HG02981 (cell line): ENCODE data around the gene SPATC1L.
"Not testable (repeated sequence)": the region's sequence is repeated elsewhere in the genome, so short reads cannot be mapped to it uniquely, and the experiment has no call there.

Source experiments
- ATAC-seq: cut with Tn5 transposase; IDR thresholded peaks from one replicate; pipeline ENCODE4 v1.9.1; 2021; ENCODE audit warnings: mild to moderate bottlenecking, moderate library complexity; ENCODE audit not compliant: unreplicated experiment

Gene SPATC1L

DNA sequence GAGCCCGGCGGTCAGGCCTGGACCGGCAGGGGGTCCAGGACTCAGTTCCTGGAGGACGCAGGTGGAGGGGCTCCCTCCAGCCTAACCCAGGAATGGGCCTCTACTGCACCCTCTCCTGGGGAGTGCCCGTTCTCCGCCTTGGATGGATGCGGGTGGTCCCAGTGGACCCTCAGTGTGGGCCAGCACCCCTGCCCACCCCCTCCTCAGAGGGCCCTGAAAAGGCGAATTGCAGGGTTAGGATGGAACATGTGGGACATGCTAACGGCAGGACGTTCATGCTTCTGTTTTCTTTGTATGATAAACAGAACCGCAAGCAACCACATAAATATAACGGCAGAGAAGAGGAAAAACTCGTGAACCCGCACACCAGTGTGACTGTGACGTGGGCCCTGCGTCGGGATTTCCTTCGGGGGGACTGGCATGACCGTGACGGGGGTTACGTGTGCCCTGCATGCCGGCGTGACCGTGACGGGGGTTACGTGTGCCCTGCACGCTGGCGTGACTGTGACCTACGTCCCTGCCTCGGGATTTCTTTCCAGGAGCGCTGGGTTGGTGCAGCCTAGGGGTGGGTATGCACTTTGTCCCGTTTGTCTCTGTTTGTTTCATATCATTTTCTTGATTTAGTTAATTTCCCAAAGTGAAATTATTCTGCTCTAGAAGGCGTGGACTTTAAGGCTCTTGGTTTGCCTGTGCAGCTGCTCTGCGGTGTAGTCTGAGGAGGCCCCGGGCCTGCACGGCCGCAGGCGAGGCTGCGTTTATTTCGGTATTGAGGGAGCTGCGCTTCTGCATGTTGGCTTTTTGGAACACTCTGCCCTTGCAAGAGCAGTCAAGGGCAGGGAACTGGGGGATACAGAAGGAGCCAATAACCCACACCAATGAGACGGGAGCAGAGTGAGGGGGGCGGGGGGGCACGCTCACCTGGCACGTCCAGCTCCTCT, 32.0 kb downstream of the SPATC1L start:
- ATAC-seq, result no peak

DNA sequence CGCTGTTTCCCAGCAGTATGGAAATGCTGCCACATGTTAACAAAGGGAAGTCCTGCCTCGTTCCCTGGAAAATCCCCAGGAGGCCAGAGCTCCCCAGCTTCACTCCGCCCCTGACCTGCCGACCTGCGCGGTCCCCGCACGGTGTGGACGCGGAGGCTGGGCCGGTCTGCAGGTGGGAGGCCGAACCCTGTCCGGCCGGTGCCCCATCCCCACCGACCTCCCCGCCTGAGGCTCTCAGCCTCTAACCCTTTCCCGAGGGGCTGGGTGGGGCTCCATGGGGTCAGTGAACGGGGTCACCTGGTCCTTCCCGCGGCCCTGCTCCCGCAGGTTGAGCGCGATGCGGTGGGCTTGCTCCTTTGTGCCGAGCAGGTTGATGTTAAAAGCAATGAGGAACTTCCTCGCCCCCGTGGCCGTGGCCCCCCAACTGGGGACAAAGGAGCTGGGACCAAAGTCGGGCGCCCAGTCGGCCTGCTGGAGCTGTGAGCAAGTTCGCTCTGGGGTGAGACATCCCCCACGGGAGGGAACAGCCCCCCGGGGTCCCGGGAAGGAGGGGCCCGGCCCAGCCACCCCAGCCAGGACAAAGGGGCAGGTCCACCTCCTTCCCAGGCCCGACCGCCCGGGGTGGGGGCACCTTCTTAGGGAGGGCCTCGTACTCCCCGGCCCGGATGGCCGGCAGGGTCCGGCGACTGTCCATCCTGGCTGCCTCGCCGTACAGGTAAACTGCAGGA, 32.8 kb downstream of the SPATC1L start:
- no peak for ATAC-seq

DNA sequence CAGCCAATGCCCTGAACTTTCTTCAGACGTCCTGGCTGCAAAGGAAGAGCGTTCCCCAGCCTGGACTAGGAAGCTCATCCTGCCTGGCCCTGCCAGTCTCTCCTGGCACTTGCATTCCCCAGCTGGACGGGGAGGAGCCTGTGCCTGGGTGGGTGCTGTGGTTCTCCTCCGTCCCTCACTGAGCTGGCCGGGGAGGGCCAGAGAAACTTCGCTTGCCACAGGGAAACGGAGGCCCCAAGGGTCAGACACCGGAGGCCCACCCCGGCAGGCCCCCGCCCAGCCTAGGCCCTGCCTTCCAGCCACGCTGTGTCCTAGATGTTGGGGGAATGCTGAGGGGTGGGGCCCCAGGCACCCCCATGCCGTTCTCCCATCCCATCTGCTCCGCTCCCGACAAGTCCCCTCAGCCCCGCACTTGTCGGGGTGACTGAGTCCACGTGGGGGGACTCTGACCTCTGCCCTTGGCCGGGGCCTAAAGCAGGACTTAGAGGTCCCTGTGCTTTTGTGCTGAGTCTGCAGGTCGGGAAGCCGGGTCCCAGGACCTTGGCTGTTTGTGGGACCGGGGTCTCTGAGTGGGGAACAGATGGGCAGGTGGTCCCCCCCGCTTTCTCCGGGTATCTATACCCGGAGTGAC, 33.7 kb downstream of the SPATC1L start:
- ATAC-seq, result no peak

DNA sequence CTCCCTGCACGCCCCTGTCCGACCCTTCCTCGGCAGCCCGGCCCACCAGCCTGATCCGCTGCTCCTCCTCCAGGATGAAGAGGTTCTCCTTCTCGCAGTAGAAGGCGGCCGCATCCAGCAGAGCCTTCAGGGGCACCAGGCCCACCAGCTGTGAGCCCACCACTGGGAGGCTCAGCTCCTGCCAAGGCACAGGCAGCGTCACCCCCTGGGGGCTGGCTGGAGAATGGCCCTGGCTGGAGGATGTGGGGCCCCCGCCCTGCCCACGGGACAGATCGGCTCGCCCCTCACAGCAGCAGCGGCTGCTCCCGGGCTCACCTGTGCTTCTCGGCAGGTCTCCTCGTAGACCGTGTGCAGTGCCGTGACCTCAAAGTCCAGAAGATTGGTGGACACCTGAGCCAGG, 34.2 kb downstream of the SPATC1L start:
- ATAC-seq, result no peak

DNA sequence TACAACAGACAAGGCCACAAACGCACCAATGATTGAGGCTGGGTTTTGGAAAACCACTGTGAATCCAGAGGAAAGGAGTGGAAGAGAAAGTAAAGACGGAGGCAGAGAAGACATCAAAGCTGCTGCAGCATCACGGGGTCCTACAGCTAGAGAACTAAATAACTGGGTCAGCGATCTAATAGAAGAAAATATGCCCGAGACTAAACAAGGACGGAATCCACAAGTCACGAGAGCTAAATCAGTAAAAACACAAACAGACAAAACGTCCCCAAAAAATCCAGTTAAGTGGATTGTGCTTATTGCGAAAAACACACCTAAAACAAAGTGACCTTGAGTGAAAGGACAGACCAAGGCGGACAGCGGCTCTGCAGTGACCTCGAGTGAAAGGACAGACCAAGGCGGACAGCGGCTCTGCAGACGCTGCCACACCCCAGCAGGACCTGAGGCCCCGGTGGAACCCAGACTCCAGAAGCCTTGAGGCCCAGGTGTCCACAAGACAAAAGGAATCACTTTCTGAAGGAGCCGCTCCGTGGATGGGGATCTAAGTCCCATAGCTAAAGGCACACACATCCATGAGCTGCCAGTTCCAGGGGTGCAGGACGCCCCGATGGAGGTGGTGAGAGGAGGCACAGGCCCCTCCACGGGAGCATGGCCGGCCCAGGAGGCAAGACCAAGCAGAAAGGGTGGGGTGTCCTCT, 34.9 kb downstream of the SPATC1L start:
- ATAC-seq, result no peak

DNA sequence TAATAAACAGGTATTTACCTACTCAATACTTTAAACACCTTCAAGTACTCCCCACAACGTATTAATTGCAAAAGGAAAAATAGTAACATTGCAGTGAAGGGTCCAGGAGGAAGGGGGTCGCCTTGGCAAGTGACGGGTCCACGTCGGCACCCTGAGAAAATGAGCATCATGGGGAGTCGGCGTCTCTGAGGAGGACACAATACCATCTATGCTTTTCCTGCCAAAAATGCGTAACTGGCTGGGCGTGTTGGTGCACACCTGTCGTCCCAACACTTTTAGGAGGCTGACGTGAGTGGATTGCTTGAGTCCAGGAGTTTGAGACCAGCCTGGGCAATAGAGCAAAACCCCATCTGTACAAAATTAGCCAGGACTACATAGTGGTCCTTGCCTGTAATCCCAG, 36.2 kb downstream of the SPATC1L start:
- no peak for ATAC-seq

DNA sequence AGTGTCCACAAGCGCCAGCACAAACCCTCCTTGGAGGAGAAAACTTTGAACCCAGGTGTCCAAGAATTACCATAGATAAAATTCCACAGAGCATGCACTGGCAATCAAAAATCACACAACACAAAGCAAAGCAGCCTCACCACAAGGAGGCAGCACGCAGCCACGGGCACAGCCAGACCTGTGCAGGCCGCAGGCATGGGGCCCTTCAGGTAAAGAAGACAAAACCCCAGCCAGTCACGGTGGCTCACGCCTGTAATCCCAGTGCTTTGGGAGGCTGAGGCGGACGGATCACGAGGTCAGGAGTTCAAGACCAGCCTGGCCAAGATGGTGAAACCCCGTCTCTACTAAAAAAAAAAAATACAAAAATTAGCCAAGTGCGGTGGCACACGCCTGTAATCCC, 36.8 kb downstream of the SPATC1L start:
- not testable (repeated sequence) for ATAC-seq

DNA sequence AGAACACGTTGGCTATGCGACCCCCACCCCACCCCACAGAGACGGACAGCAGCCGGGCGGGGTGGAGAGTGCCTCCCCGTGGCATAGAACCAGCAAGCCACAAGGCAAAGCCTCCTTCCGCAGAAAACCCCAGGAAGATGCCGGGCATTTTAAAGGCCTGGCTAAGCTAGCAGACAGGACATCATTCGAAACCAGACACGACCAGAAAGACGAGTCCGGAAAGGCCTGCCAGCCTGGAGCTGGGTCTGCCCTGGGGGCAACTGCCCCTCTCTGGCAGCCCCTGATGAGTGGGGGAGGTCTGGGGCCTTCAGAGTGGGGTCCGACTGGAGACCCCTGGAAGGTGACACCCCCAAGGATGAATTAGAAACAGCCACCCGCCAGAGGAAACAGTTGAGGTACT, 37.4 kb downstream of the SPATC1L start:
- no peak for ATAC-seq

DNA sequence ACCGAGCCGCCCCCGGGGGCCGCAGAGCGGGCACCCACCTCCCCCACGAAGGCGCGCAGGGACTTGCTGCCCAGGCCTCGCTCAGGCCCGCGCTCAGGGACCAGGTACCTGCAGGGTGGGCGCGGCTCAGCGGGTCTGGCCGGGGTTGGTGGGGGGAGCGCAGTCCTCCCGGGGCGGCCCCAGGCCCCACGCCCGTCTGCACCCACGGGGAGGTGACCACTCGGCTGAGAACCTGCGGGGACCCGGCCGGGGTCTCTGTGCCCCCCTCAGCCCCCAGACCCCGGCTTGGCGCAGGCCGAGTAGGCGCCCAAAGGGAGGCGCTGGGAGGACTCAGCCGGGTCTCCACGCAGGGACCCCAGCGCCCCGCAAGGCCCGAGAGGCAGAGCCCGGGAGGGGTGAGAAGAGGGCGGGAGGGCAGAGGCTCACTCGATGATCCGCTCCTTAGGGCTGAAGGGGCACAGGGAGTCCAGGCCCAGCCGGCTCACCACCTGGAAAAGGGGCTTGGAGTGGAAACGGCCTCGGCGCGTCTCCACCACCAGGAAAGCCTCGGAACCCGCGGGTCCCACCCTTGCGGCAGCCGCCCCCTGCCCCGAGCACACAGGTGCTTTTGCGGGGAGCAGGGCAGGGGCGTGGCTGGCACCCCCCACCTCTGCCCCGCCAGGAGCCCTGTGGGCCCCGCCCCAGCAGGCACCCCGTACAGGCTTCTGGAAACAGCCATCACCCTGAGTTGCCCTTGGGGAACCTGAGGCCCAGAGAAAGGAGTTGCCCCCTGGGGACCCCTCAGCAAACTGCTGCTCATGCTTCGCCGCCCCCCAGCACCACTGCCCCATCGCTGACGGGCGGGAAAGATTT, 38.2 kb downstream of the SPATC1L start:
- ATAC-seq, result no peak

DNA sequence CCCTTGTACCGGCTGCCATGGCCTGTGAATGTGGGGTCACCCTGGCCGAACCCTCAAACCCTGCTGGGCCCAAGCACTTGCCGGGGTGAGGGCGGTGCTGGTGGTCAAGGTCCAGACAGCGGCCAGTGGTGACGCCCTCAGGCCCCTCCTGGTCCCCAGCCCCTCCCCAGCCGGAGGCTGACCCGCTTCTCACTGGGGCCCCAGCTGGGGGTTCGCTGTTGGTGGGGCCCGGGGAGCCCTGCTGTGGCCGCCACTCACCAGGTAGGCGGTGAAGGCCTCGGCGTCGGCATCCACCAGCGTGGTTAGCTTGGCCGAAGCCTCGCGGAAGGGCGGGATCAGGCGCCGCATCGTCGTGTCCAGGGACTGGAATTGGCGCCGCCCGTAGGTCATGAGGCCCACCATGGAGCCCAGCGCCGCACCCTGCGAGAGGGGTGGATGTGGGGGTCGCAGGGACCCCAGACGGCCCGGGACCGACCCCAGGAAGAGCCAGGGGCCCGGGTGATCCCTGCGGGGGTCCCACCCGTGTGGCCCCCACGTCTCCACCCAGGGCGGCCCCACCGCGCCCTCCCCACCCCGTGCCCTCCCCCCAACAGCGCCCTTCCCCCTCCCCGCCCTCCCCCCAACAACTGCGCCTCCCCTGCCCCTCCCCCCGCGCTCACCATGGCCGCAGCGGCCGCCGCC, 39.0 kb downstream of the SPATC1L start:
- no peak for ATAC-seq

DNA sequence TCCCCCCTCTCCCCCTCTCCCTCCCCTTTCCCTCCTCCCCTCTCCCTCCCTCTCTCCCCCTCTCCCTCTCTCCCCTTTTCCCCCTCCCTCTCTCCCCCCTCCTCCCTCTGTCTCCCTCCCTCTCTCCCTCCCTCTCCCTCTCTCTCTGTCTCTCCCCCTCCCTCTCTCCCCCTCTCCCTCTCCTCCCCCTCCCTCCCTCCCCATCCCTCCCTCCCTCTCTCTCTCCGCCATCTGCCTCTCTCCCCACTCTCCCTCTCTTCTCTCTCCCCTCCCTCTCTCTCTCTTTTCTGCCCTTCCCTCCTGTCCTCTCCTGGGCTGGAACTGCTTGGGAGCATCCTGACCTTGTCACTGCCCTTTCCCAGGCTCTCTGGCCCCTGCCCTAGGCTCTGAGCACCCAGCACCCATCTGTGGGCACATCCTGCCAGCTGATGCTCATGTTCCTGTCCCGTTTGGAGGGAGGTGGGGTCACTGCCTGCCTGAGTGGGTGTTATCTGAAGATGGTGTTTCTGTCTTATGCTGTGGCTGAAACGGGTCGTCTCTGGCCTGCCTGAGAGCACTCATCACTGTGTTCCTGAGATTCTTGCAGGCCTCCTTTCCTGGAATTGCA, 39.7 kb downstream of the SPATC1L start:
- no peak for ATAC-seq

DNA sequence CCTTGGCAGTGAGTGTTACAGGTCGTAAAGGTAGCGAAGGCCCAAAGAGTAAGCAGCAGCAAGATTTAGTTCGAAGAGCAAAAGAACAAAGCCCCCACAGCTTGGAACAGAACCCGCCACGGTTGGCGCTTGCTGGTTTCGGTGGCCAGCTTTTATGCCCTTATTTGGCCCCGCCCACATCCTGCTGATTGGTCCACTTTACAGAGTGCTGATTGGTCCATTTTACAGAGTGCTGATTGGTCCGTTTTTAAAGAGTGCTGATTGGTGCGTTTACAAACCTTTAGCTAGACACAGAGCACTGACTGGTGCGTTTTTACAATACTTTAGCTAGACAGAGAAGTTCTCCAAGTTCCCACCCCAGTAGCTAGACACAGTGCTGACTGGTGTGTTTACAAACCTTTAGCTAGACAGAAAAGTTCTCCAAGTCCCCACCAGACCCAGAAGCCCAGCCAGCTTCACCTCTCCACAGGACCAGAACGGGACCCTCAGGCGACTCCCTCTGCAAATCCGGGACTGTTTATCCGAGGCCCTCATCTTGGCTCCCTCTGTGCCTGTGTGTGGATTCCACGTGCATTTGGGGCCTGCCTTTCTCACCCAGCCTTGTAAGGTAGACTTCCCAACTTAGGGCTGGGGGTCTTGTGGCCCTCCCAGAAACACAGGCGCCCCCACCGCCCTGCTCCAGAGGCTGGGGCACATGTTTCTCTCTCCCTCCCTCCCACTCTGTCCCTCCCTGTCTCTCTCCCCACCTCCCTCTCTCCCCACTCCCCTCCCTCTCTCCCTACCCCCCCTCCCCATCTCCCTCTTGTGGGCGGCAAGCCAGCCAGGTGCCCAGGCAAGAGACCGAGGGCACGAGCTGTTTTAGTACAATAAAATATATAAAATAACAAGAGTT, 41.4 kb downstream of the SPATC1L start:
- ATAC-seq, result no peak

DNA sequence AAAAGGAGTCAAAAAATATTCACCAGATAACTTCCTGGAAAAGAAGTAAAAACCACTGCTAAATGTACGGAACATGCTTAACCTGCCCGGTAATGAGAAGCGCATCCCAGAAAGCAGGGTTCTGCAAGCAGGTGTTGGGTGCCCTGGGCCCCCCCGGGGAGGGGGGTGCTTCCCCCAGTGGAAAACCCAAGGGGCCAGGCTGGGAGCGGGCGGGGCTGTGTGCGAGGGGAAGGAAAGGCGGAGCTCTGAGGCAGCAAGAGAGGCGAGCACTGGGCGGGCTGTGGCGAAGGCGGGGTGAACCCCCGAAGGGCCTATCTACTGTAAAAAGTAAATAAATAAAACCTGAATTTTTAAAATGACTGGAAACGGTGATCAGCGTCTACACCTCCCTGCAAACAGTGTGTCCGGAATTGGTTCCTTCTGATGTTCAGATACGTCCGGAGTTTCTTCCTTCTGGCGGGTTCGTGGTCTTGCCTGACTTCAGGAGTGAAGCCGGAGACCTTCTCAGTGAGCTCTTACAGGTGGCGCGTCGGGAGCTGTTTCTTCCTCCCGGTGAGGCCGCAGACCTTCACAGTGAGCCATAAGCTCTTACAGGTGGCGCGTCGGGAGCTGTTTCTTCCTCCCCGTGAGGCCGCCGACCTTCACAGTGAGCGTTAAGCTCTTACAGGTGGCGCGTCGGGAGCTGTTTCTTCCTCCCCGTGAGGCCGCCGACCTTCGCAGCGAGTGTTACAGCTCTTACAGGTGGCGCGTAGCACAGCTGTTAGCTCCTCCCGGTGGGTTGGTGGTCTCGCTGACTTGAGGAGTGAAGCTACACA, 42.3 kb downstream of the SPATC1L start:
- ATAC-seq, result no peak

DNA sequence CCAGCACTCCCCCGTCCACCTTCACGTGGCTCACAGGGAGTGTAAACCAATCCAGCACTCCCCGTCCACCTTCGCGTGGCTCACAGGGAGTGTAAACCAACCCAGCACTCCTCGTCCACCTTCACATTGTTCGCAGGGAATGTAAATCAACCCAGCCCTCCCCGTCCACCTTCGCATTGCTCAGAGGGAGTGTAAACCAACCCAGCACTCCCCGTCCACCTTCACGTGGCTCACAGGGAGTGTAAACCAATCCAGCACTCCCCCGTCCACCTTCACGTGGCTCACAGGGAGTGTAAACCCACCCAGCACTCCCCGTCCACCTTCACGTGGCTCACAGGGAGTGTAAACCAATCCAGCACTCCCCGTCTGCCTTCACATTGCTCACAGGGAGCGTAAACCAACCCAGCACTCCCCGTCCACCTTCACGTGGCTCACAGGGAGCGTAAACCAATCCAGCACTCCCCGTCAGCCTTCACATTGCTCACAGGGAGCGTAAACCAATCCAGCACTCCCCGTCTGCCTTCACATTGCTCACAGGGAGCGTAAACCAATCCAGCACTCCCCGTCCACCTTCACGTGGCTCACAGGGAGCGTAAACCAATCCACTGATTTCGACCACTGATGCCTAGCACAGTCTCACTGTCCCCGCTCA, 43.8 kb downstream of the SPATC1L start:
- ATAC-seq, result not testable (repeated sequence)

DNA sequence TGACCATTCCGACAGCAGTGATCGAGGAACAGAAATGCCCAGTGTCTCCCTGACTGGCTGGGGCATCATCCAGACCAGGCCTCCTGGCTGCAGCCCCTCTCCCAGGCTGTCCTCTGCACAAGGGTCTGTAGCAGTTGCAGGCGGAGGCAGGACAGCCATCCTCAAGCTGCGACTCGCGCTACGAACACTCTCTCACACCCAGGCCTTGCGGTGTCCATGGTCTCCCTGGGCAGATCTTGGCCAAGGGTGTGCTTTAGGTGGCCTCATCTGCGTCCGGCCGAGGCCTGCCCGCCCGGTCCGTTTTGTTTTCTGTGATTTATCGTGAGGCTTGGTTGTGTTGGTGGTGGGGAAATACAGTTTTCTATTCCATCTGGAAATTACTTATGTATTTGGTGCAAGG, 44.6 kb downstream of the SPATC1L start:
- ATAC-seq, result no peak

DNA sequence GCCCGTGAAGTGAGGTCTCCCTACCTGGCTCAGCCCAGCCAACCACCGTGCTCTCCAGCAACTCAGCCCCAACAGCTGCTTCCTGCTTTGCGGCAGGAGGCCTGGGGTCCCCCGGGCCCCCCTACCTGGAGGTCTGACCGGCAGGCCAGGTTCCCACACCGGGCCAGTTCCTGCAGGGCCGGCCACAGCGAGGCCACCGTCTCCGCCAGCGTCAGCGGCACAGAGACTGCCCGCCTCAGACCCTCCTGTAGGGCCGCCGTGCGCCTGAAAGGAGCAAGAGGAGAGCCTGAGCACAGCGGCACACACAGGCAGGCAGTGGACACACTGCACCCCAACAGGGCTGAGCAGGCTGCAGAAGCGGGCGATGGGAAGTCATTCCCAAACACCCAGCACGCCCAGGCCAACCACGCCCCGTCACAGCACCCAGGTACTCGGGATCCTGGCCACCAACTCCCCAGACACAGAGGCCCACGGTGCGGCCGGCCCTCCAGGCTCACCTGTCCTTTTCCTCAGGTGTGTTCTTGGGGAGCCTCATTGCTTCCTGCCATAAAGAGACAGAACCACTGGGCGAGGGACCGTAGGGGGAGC, 45.8 kb downstream of the SPATC1L start:
- no peak for ATAC-seq
